OCI-LY7 (cell line): ENCODE data around the gene DUS1L. TPM values are rescaled to one million over a fixed set of nuclear protein-coding genes. Genes with fewer than 3 reads are reported as not detected.

ENCODE experiments used
- BruUV-seq: library from RNA; stranded (reverse); fragments of 400-500 nt; replicated peaks from 2 replicates; lab custom pipeline; 2021; lab: Mats Ljungman, UMichigan
- CTCF ChIA-PET: fragments of 300-600 bp; sonication (Branson Sonifier 250); formaldehyde crosslinking; loops from one replicate; lab custom pipeline; 2022; ENCODE audit warnings: antibody characterized with exemption; ENCODE audit not compliant: unreplicated experiment; lab: Charles Lee
- POLR2A ChIA-PET: fragments of 300-600 bp; sonication (Branson Sonifier 250); formaldehyde crosslinking; loops from one replicate; lab custom pipeline; 2022; ENCODE audit warnings: antibody characterized with exemption; lab: Charles Lee
- DNase-seq: peaks from one replicate; pipeline ENCODE4 v3.0.0-alpha.2; 2015; ENCODE audit warnings: low spot score
- H2AFZ ChIP-seq: fragments of 200-600 bp; sonication (generic), shearing (Covaris generic); 2 replicates; pipeline ENCODE4 v1.6.1; 2014; ENCODE audit warnings: mild to moderate bottlenecking, antibody characterized with exemption, low read length, moderate library complexity
- H3K27ac ChIP-seq: fragments of 200-600 bp; sonication (generic); 2 replicates; pipeline ENCODE4 v1.5.1; 2014; ENCODE audit warnings: mixed run types, low read depth, mild to moderate bottlenecking, moderate library complexity, low read length, inconsistent platforms; ENCODE audit not compliant: poor library complexity, severe bottlenecking
- H3K36me3 ChIP-seq: fragments of 200-600 bp; sonication (generic); 2 replicates; pipeline ENCODE4 v1.6.1; 2014; ENCODE audit warnings: mild to moderate bottlenecking, antibody characterized with exemption, low read length, moderate library complexity, mixed read lengths; ENCODE audit not compliant: insufficient read depth
- H3K4me1 ChIP-seq: fragments of 200-600 bp; sonication (generic); 2 replicates; pipeline ENCODE4 v1.5.1; 2014; ENCODE audit warnings: mild to moderate bottlenecking, low read length; ENCODE audit not compliant: insufficient read depth, poor library complexity, severe bottlenecking
- H3K4me2 ChIP-seq: fragments of 200-600 bp; sonication (generic); 2 replicates; pipeline ENCODE4 v1.6.1; 2014; ENCODE audit warnings: mild to moderate bottlenecking, low read length
- H3K4me3 ChIP-seq: fragments of 200-600 bp; sonication (generic); 2 replicates; pipeline ENCODE4 v1.5.1; 2014; ENCODE audit warnings: mild to moderate bottlenecking, low read depth, low read length; ENCODE audit not compliant: poor library complexity, severe bottlenecking
- H3K79me2 ChIP-seq: fragments of 200-600 bp; sonication (generic); 2 replicates; pipeline ENCODE4 v1.6.1; 2016; ENCODE audit warnings: low read depth, mild to moderate bottlenecking, low read length, moderate library complexity, mixed read lengths; ENCODE audit not compliant: insufficient read depth
- H3K9me2 ChIP-seq: fragments of 200-600 bp; sonication (generic); 2 replicates; pipeline ENCODE4 v1.6.1; 2016; ENCODE audit warnings: mild to moderate bottlenecking, low read length, mixed read lengths; ENCODE audit not compliant: insufficient read depth
- H3K9me3 ChIP-seq: fragments of 200-600 bp; sonication (generic); 2 replicates; pipeline ENCODE4 v1.6.1; 2014; ENCODE audit warnings: mild to moderate bottlenecking, mixed run types, low read length, mixed read lengths
- H4K20me1 ChIP-seq: fragments of 200-600 bp; sonication (generic); 2 replicates; pipeline ENCODE4 v1.6.1; 2014; ENCODE audit warnings: mild to moderate bottlenecking, antibody characterized with exemption, low read length, moderate library complexity, mixed read lengths; ENCODE audit not compliant: insufficient read depth
- CTCF ChIP-seq: fragments of 200-600 bp; sonication (generic); conservative IDR thresholded peaks from 2 replicates; pipeline ENCODE4 v1.5.1; 2014; ENCODE audit warnings: mild to moderate bottlenecking, antibody characterized with exemption, low read length, moderate library complexity, mixed read lengths
- EZH2phosphoT487 ChIP-seq: fragments of 200-600 bp; sonication (generic); IDR thresholded peaks from 2 replicates; pipeline ENCODE4 v1.6.1; 2018; ENCODE audit warnings: low read depth, borderline replicate concordance, mild to moderate bottlenecking, mixed run types, antibody characterized with exemption, low read length, moderate library complexity, mixed read lengths
- intact Hi-C: fragments of 100-400 bp; cut with micrococcal nuclease; formaldehyde crosslinking; loops from one replicate; pipeline ENCODE4 v1.10.0; 2022; ENCODE audit not compliant: unreplicated experiment
- total RNA-seq, 2 experiments: library from RNA; depleted of rRNA in 1 of 2; stranded (reverse); fragments of >200 nt in 1 of 2; shearing (Covaris generic) in 1 of 2; gene quantifications; 2 replicates each; pipeline ENCODE4 v1.2.3, GENCODE V29; 2014 to 2022

DUS1L gene
- total RNA-seq, 2 experiments from 2014 or later, result 320 to 388 TPM

GRCh38 chr17:82051776-82052637 lies 13.6 kb downstream of the DUS1L start, which contains the start of the genes GPS1 and RFNG:
Gene GPS1, plus strand, starts transcription at chr17:82051898. Its CDS starts 34 bp downstream, at chr17:82051932.
Gene RFNG, minus strand, starts transcription at chr17:82051811. Its CDS starts 45 bp downstream, at chr17:82051766.
- no peaks in the 10 kb centered on the region for H4K20me1 ChIP-seq
- H3K4me2 ChIP-seq, result peak within 1 kb of the TSS; percentile 91
- no peaks in the 10 kb centered on the region for H3K9me2 ChIP-seq
- peak; percentile 87 for DNase-seq
- CTCF ChIA-PET, result no interaction called here
- TSS peak; percentile 74 for BruUV-seq
- no peaks in the 10 kb centered on the region for H3K9me3 ChIP-seq
- peaks cover 38% of the 10 kb centered on the region for H3K36me3 ChIP-seq
- peaks cover 21% of the 10 kb centered on the region for H3K4me1 ChIP-seq
- TF ChIP-seq CTCF (no peak), EZH2phosphoT487 (no peak)
- peak within 1 kb of the TSS; percentile 75 for H3K4me3 ChIP-seq
- peak within 1 kb of the TSS; percentile 10; the same call in 1 of the 2 replicates for H2AFZ ChIP-seq
- intact Hi-C loops, result loop anchor here (1.0 kb wide), 1 partner anchor 15 kb away; the partner anchor contains the start of gene DCXR
- H3K79me2 ChIP-seq, result peaks cover 8% of the 10 kb centered on the region; the same call in 1 of the 2 replicates
- POLR2A ChIA-PET, result interaction anchor here (1.0 kb wide), 1 partner anchor 14 kb away, joined by 4 read pairs; the partner anchor contains the start of gene DCXR
- H3K27ac ChIP-seq, result no peak within 1 kb of the TSS

GRCh38 chr17:82050761-82051641 lies 14.6 kb downstream of the DUS1L start:
- no peak overlapping the region for H3K27ac ChIP-seq
- peak; percentile 39 for DNase-seq
- peaks cover 8% of the 10 kb centered on the region; the same call in 1 of the 2 replicates for H3K79me2 ChIP-seq
- H3K4me2 ChIP-seq, result peak overlapping the region; percentile 89
- no peaks in the 10 kb centered on the region for H4K20me1 ChIP-seq
- peaks cover 21% of the 10 kb centered on the region for H3K4me1 ChIP-seq
- no peaks in the 10 kb centered on the region for H3K9me2 ChIP-seq
- BruUV-seq, result no TSS peak
- peaks cover 28% of the 10 kb centered on the region for H3K36me3 ChIP-seq
- POLR2A ChIA-PET, result interaction anchor here (1.0 kb wide), 1 partner anchor 13 kb away, joined by 4 read pairs; the partner anchor contains the start of gene DCXR
- intact Hi-C loops, result loop anchor here (1.0 kb wide), 1 partner anchor 14 kb away; the partner anchor contains the start of gene DCXR
- peak overlapping the region; percentile 10; the same call in 1 of the 2 replicates for H2AFZ ChIP-seq
- no peaks in the 10 kb centered on the region for H3K9me3 ChIP-seq
- CTCF ChIA-PET, result no interaction called here
- peak overlapping the region; percentile 75 for H3K4me3 ChIP-seq
- TF ChIP-seq CTCF (no peak), EZH2phosphoT487 (no peak)
